GM12878 (cell line): Measurements from ENCODE around the gene ANKRD42. TPM values are rescaled to one million over a fixed set of nuclear protein-coding genes. Genes with fewer than 3 reads are reported as not detected.

Experiments
- ATAC-seq: fragments of 200-7000 bp; cut with Tn5 transposase; 3 replicates; pipeline ENCODE4 v1.9.1; 2020; ENCODE audit warnings: mild to moderate bottlenecking, moderate library complexity
- BruUV-seq: library from RNA; stranded (reverse); fragments of 400-500 nt; replicated peaks from 2 replicates; lab custom pipeline; 2021; lab: Mats Ljungman, UMichigan
- CTCF ChIA-PET: fragments of 300-600 bp; sonication (Branson Sonifier 250); formaldehyde crosslinking; extraction: SDS; loops from one replicate; lab custom pipeline; 2021; ENCODE audit warnings: inconsistent platforms; lab: Yijun Ruan, JAX
- POLR2A ChIA-PET: fragments of 350-600 bp; formaldehyde crosslinking; extraction: SDS; loops from one replicate; lab custom pipeline; 2021; ENCODE audit warnings: inconsistent platforms; lab: Charles Lee
- RAD21 ChIA-PET: fragments of 300-600 bp; sonication (Branson Sonifier 250); formaldehyde crosslinking; loops from one replicate; lab custom pipeline; 2023; ENCODE audit warnings: antibody characterized with exemption; ENCODE audit not compliant: unreplicated experiment; lab: Charles Lee
- SMC1A ChIA-PET: fragments of 300-600 bp; sonication (Branson Sonifier 250); formaldehyde crosslinking; loops from one replicate; lab custom pipeline; 2023; ENCODE audit not compliant: unreplicated experiment, uncharacterized antibody; lab: Charles Lee
- DNase-seq: peaks from one replicate; pipeline ENCODE4 v3.0.0-alpha.2; 2011; ENCODE audit warnings: low read depth, low spot score
- FAIRE-seq: peaks from 3 replicates; lab custom pipeline; 2011; peaks lifted over from hg19 to GRCh38; lab: Jason Lieb, UNC
- H2AFZ ChIP-seq: 2 replicates; pipeline ENCODE4 v1.6.0; 2011; ENCODE audit warnings: low read depth, low read length, control low read depth; ENCODE audit not compliant: control insufficient read depth
- H3K27ac ChIP-seq: 2 replicates; pipeline ENCODE4 v1.5.1; 2011; ENCODE audit warnings: control low read depth; ENCODE audit not compliant: control insufficient read depth, insufficient read depth
- H3K27me3 ChIP-seq, 2 experiments: replicated peaks in 1 of 2; 2 replicates each; pipeline versions ENCODE4 v1.6.0 to v1.6.1; 2011; ENCODE audit warnings: low read length in 1 of 2; ENCODE audit not compliant: control insufficient read depth in 2 of 2, insufficient read depth in 2 of 2
- H3K36me3 ChIP-seq, 2 experiments: 2 replicates each; pipeline ENCODE4 v1.5.1; 2011; ENCODE audit warnings: low read length in 1 of 2; ENCODE audit not compliant: control insufficient read depth in 2 of 2, insufficient read depth in 2 of 2
- H3K4me1 ChIP-seq: 2 replicates; pipeline ENCODE4 v1.6.1; 2011; ENCODE audit warnings: mild to moderate bottlenecking, low read length, moderate library complexity, mixed read lengths; ENCODE audit not compliant: control insufficient read depth, insufficient read depth
- H3K4me2 ChIP-seq: 2 replicates; pipeline ENCODE4 v1.6.0; 2011; ENCODE audit warnings: control low read depth; ENCODE audit not compliant: control insufficient read depth, insufficient read depth
- H3K4me3 ChIP-seq: fragments of 200-600 bp; sonication (generic); 2 replicates; pipeline ENCODE4 v1.5.1; 2016
- H3K79me2 ChIP-seq: 2 replicates; pipeline ENCODE4 v1.6.0; 2011; ENCODE audit warnings: low read length; ENCODE audit not compliant: control insufficient read depth, insufficient read depth
- H3K9ac ChIP-seq: 2 replicates; pipeline ENCODE4 v1.8.0; 2011; ENCODE audit warnings: low read length, control low read depth, mixed read lengths; ENCODE audit not compliant: control insufficient read depth, insufficient read depth
- H3K9me3 ChIP-seq: replicated peaks from 3 replicates; pipeline ENCODE4 v1.5.1; 2011; ENCODE audit warnings: mild to moderate bottlenecking, low read length; ENCODE audit not compliant: control insufficient read depth, insufficient read depth
- H4K20me1 ChIP-seq: 2 replicates; pipeline ENCODE4 v1.6.0; 2011; ENCODE audit not compliant: control insufficient read depth, insufficient read depth
- CHD4 ChIP-seq: fragments of 200-600 bp; sonication (generic); IDR thresholded peaks from 2 replicates; pipeline ENCODE4 v1.6.1; 2016; ENCODE audit warnings: mild to moderate bottlenecking
- DPF2 ChIP-seq: fragments of 450-650 bp; IDR thresholded peaks from 2 replicates; pipeline ENCODE4 v1.6.1; 2017; ENCODE audit warnings: mild to moderate bottlenecking
- FOS ChIP-seq: IDR thresholded peaks from 3 replicates; pipeline ENCODE4 v1.6.1; 2011; ENCODE audit warnings: borderline replicate concordance; ENCODE audit not compliant: insufficient read length; ENCODE audit errors: extremely low read depth
- RCOR1 ChIP-seq: conservative IDR thresholded peaks from 2 replicates; pipeline ENCODE4 v1.6.1; 2012; ENCODE audit warnings: low read depth, low read length, improper control_type of control experiment
- SREBF2 ChIP-seq: IDR thresholded peaks from 2 replicates; pipeline ENCODE4 v1.6.1; 2012; ENCODE audit warnings: mild to moderate bottlenecking, low read length
- ZNF207 ChIP-seq: fragments of 450-650 bp; IDR thresholded peaks from 2 replicates; pipeline ENCODE4 v1.6.1; 2014; ENCODE audit warnings: antibody characterized with exemption, mild to moderate bottlenecking, borderline replicate concordance
- ZNF274 ChIP-seq: IDR thresholded peaks from one replicate; pipeline ENCODE4 v1.8.0; 2011; ENCODE audit not compliant: insufficient read length, insufficient read depth
- ZZZ3 ChIP-seq: IDR thresholded peaks from 2 replicates; pipeline ENCODE4 v1.6.1; 2011; ENCODE audit warnings: low read depth; ENCODE audit not compliant: control insufficient read depth, insufficient read length
- WGBS: methylation state at CpG from one replicate; pipeline ENCODE4 v1.1.6; 2016; ENCODE audit warnings: low lambda C conversion rate; ENCODE audit not compliant: insufficient replicate concordance, insufficient coverage; ENCODE audit errors: missing lambda C conversion rate; 5-methylcytosine and 5-hydroxymethylcytosine counted together
- in situ Hi-C: fragments of 300-500 bp; cut with MboI; formaldehyde crosslinking; loops from 9 replicates; pipeline ENCODE4 v1.14.3; 2018; ENCODE audit warnings: mixed read lengths
- intact Hi-C: fragments of 100-400 bp; cut with micrococcal nuclease; formaldehyde crosslinking; loops from one replicate; pipeline ENCODE4 v1.14.2; 2022; ENCODE audit not compliant: unreplicated experiment
- polyA plus RNA-seq, 11 experiments: library from polyadenylated mRNA; depleted of rRNA in 4 of 11; unstranded in 6 of 11; stranded (reverse) in 5 of 11; fragments of >200 nt; fragmentation: Nextera tagmentation in 4 of 11; fragmentation: Illumina TruSeq in 1 of 11; extraction: Ambion mirVana in 4 of 11; extraction: Trizol in 1 of 11; gene quantifications; 1 replicate in 1 of 11; 2 replicates in 10 of 11; pipeline versions ENCODE4 v1.2.1 to v1.2.3, GENCODE V29; 2011 to 2016; ENCODE audit warnings: inconsistent platforms in 2 of 11, missing spikeins in 2 of 11, low read depth in 1 of 11
- total RNA-seq, 4 experiments: library from RNA; depleted of rRNA in 3 of 4; stranded (reverse); fragments of >200 nt in 3 of 4; fragmentation: Illumina TruSeq in 1 of 4; extraction: Trizol in 1 of 4; gene quantifications; 2 replicates each; pipeline versions ENCODE4 v1.2.1 to v1.2.3, GENCODE V29; 2013 to 2021
- TF ChIP-seq, protein P1 (sequence below): IDR thresholded peaks from 2 replicates; pipeline ENCODE4 v1.6.1; 2011; ENCODE audit warnings: borderline replicate concordance, low read depth, mild to moderate bottlenecking, moderate library complexity, low read length; ENCODE audit not compliant: insufficient read depth, poor library complexity, severe bottlenecking
- TF ChIP-seq, protein P2 (sequence below): fragments of 450-650 bp; IDR thresholded peaks from 2 replicates; pipeline ENCODE4 v1.6.1; 2014; ENCODE audit warnings: mild to moderate bottlenecking
- TF ChIP-seq, protein P3 (sequence below), 3 experiments: IDR thresholded peaks in 2 of 3; conservative IDR thresholded peaks in 1 of 3; 2 replicates each; pipeline ENCODE4 v1.5.1; 2011; ENCODE audit warnings: low read depth in 3 of 3, low read length in 3 of 3, mild to moderate bottlenecking in 3 of 3, control low read depth in 2 of 3, moderate library complexity in 2 of 3, inconsistent platforms in 1 of 3, mixed read lengths in 1 of 3; ENCODE audit not compliant: control insufficient read depth in 2 of 3, insufficient read depth in 1 of 3; ENCODE audit errors: extremely low read depth in 1 of 3

The ANKRD42 gene
- total and polyA plus RNA-seq, 10 of the 15 experiments (the other 5 are each of a cell fraction or from before 2014, with no cell fraction given), result 0.68 to 3.2 (median 2.0) TPM

DNA sequence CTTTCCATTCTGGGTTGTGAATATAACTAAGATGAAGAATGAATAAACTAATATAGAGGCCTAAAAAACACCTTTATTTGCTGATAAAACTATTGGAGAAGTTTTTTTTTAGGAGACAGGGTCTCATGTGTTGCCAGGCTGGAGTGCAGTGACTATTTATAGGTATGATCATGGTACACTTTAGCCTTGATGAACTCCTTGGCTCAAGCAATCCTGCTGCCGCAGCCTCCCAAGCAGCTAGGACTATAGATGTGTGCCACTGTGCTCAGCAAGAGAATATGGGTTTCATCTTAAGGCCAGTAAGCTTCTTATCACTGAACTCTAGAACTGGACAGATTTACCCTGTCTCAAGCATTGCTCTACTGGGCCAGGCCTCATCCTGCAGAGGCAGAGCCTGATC lies 66.0 kb downstream of the ANKRD42 start:
- H3K4me3 ChIP-seq, result no peak overlapping the region
- no peaks in the 10 kb centered on the region for H3K79me2 ChIP-seq
- H3K27me3 ChIP-seq, result no peaks in the 10 kb centered on the region
- H3K9me3 ChIP-seq, result no peaks in the 10 kb centered on the region
- ATAC-seq (no peak), DNase-seq (no peak), FAIRE-seq (no peak)
- intact Hi-C loops, result no loop called here
- TF ChIP-seq DPF2 (no peak), ZZZ3 (no peak), SREBF2 (no peak), CHD4 (no peak)
- TF ChIP-seq, protein P1, sequence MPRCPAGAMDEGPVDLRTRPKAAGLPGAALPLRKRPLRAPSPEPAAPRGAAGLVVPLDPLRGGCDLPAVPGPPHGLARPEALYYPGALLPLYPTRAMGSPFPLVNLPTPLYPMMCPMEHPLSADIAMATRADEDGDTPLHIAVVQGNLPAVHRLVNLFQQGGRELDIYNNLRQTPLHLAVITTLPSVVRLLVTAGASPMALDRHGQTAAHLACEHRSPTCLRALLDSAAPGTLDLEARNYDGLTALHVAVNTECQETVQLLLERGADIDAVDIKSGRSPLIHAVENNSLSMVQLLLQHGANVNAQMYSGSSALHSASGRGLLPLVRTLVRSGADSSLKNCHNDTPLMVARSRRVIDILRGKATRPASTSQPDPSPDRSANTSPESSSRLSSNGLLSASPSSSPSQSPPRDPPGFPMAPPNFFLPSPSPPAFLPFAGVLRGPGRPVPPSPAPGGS, result no peak
- H4K20me1 ChIP-seq, result no peaks in the 10 kb centered on the region
- no peak overlapping the region for H3K4me2 ChIP-seq
- no peaks in the 10 kb centered on the region for H3K4me1 ChIP-seq
- no peak overlapping the region for H2AFZ ChIP-seq
- WGBS, result 100% methylated on average over 1 of the region's 1 CpG
- H3K27ac ChIP-seq, result no peak overlapping the region
- H3K9ac ChIP-seq, result no peak overlapping the region
- in situ Hi-C loops, result no loop called here
- ChIA-PET CTCF (interaction anchor here (1.2 to 4.1 kb wide), 2 partner anchors 10 to 392 kb away, joined by 4 to 29 read pairs; no protein-coding TSS in a partner anchor), RAD21 (no interaction called here), SMC1A (no interaction called here), POLR2A (no interaction called here)
- no TSS peak for BruUV-seq
- H3K36me3 ChIP-seq, result peaks cover 0 to 15% of the 10 kb centered on the region in 2 experiments; a peak in 2 of 4 replicates

DNA sequence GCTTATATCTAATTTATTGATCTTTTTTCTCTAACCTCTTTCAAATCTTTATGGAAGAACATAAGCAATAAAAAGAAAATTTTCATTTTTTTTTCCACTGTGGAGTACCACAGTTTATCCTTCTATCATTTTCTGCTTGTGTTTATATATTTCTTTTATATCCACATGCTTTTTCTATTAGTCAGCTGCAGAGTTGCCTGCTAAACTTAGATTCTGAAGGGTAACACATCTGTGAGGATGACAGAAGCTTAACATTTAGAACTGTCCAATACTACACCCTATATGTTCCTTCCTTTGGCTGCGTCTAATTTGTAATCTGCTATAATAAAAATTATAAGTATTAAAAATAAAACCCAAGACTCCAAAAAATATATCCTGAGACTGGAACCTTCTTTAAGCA lies 71.8 kb downstream of the ANKRD42 start:
- Histone ChIP-seq H3K4me2 (no peak overlapping the region), H3K27me3 (no peaks in the 10 kb centered on the region), H3K9me3 (no peaks in the 10 kb centered on the region), H3K4me3 (no peak overlapping the region), H3K4me1 (no peaks in the 10 kb centered on the region), H3K27ac (no peak overlapping the region), H3K9ac (no peak overlapping the region), H3K36me3 (peaks cover 2 to 12% of the 10 kb centered on the region in 2 experiments; a peak in 3 of 4 replicates), H3K79me2 (no peaks in the 10 kb centered on the region), H2AFZ (no peak overlapping the region), H4K20me1 (no peaks in the 10 kb centered on the region)
- ChIA-PET POLR2A (interaction anchor here (0.7 kb wide), 1 partner anchor 9 kb away, joined by 3 read pairs; no protein-coding TSS in a partner anchor), CTCF (interaction anchor here (1.2 kb wide), 1 partner anchor 16 kb away, joined by 4 read pairs; no protein-coding TSS in a partner anchor), SMC1A (interaction anchor here (0.5 to 1.0 kb wide), 2 partner anchors 16 to 26 kb away, joined by 3 to 4 read pairs; no protein-coding TSS in a partner anchor), RAD21 (no interaction called here)
- FAIRE-seq (no peak), DNase-seq (no peak), ATAC-seq (no peak)
- intact Hi-C loops (no loop called here), in situ Hi-C loops (no loop called here)
- BruUV-seq, result no TSS peak
- 100% methylated on average over 1 of the region's 1 CpG for WGBS
- TF ChIP-seq, protein P1, result no peak
- no peak for TF ChIP-seq ZNF274
- TF ChIP-seq, protein P2, sequence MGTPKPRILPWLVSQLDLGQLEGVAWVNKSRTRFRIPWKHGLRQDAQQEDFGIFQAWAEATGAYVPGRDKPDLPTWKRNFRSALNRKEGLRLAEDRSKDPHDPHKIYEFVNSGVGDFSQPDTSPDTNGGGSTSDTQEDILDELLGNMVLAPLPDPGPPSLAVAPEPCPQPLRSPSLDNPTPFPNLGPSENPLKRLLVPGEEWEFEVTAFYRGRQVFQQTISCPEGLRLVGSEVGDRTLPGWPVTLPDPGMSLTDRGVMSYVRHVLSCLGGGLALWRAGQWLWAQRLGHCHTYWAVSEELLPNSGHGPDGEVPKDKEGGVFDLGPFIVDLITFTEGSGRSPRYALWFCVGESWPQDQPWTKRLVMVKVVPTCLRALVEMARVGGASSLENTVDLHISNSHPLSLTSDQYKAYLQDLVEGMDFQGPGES, result no peak
- TF ChIP-seq FOS, result no peak
- TF ChIP-seq, protein P3, sequence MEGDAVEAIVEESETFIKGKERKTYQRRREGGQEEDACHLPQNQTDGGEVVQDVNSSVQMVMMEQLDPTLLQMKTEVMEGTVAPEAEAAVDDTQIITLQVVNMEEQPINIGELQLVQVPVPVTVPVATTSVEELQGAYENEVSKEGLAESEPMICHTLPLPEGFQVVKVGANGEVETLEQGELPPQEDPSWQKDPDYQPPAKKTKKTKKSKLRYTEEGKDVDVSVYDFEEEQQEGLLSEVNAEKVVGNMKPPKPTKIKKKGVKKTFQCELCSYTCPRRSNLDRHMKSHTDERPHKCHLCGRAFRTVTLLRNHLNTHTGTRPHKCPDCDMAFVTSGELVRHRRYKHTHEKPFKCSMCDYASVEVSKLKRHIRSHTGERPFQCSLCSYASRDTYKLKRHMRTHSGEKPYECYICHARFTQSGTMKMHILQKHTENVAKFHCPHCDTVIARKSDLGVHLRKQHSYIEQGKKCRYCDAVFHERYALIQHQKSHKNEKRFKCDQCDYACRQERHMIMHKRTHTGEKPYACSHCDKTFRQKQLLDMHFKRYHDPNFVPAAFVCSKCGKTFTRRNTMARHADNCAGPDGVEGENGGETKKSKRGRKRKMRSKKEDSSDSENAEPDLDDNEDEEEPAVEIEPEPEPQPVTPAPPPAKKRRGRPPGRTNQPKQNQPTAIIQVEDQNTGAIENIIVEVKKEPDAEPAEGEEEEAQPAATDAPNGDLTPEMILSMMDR (IDR thresholded peaks at IDR 0.05 in 2 of 3, conservative IDR thresholded peaks at IDR 0.05 in 1 of 3; ENCODE audit: control insufficient read depth in 2 of 3, extremely low read depth in 1 of 3, insufficient read depth in 1 of 3, low read depth in 3 of 3, low read length in 3 of 3), result no peak
- no peak for TF ChIP-seq ZNF207
- TF ChIP-seq RCOR1, result no peak
